ENCODE data around the gene TMEM203. TPM values are rescaled to one million over a fixed set of nuclear protein-coding genes. Genes with fewer than 3 reads are reported as not detected.

TMEM203 gene
- total RNA-seq, 2 donors from 2014 or later, result 35.3 to 47.8 TPM

GRCh38 chr9:137174722-137175293 is 30.6 kb downstream of the TMEM203 start:
- intact Hi-C loops (cut with DNase I), result no loop called here
- peak overlapping the region in 1 of 2 donors; percentile 79 for H3K27ac ChIP-seq
- no peaks in the 10 kb centered on the region for H3K27me3 ChIP-seq (replicated peaks; ENCODE audit: insufficient read depth)
- TF ChIP-seq POLR2AphosphoS5 (IDR thresholded peaks at IDR 0.05) (no peak), POLR2A (IDR thresholded peaks at IDR 0.05) (no peak), CTCF (IDR thresholded peaks at IDR 0.05) (no peak)
- DNase-seq (ENCODE audit: low spot score), result no peak
- 47% methylated on average over 22 of the region's 34 CpGs for WGBS
- H3K4me1 ChIP-seq (replicated peaks), result peaks cover 45% of the 10 kb centered on the region
- H3K9me3 ChIP-seq, result no peaks in the 10 kb centered on the region
- no peak overlapping the region for H3K4me3 ChIP-seq
- H3K36me3 ChIP-seq, result peaks cover 0 to 3% of the 10 kb centered on the region in 2 donors

- TF ChIP-seq POLR2AphosphoS5 (IDR thresholded peaks at IDR 0.05) (no peak), CTCF (IDR thresholded peaks at IDR 0.05) (no peak), POLR2A (IDR thresholded peaks at IDR 0.05) (no peak)
- Histone ChIP-seq H3K27ac (peak overlapping the region; percentile 69 to 79), H3K9me3 (no peaks in the 10 kb centered on the region), H3K4me1 (replicated peaks) (peaks cover 45% of the 10 kb centered on the region), H3K27me3 (replicated peaks; ENCODE audit: insufficient read depth) (no peaks in the 10 kb centered on the region), H3K4me3 (no peak overlapping the region), H3K36me3 (no peaks in the 10 kb centered on the region)
- no peak for DNase-seq (ENCODE audit: low spot score)
- intact Hi-C loops (cut with DNase I), result no loop called here
- WGBS, result 82% methylated on average over 45 of the region's 45 CpGs
These were observed 31.4 kb downstream of the TMEM203 start for GRCh38 chr9:137173796-137174664.

- peak; percentile 90 for DNase-seq (ENCODE audit: low spot score)
- WGBS, result 34% methylated on average over 21 of the region's 21 CpGs
- no peak for TF ChIP-seq POLR2A (IDR thresholded peaks at IDR 0.05)
- TF ChIP-seq POLR2AphosphoS5 (IDR thresholded peaks at IDR 0.05), result peak; percentile 74
- no peak overlapping the region for H3K4me3 ChIP-seq
- H3K9me3 ChIP-seq, result no peaks in the 10 kb centered on the region
- H3K4me1 ChIP-seq (replicated peaks), result peaks cover 45% of the 10 kb centered on the region
- H3K27ac ChIP-seq, result peak overlapping the region; percentile 69 to 79
- no peaks in the 10 kb centered on the region for H3K27me3 ChIP-seq (replicated peaks; ENCODE audit: insufficient read depth)
- H3K36me3 ChIP-seq, result no peaks in the 10 kb centered on the region
- intact Hi-C loops (cut with DNase I), result no loop called here
These were observed 32.3 kb downstream of the TMEM203 start for GRCh38 chr9:137172901-137173795.

GRCh38 chr9:137171149-137171900 is 34.1 kb downstream of the TMEM203 start:
- H3K36me3 ChIP-seq, result no peaks in the 10 kb centered on the region
- no peak for DNase-seq (ENCODE audit: low spot score)
- peak overlapping the region; percentile 69 to 79 for H3K27ac ChIP-seq
- TF ChIP-seq POLR2A (IDR thresholded peaks at IDR 0.05) (no peak), CTCF (IDR thresholded peaks at IDR 0.05) (no peak), POLR2AphosphoS5 (IDR thresholded peaks at IDR 0.05) (no peak)
- peaks cover 45% of the 10 kb centered on the region for H3K4me1 ChIP-seq (replicated peaks)
- WGBS, result 82% methylated on average over 22 of the region's 22 CpGs
- no peak overlapping the region for H3K4me3 ChIP-seq
- no peaks in the 10 kb centered on the region for H3K27me3 ChIP-seq (replicated peaks; ENCODE audit: insufficient read depth)
- no peaks in the 10 kb centered on the region for H3K9me3 ChIP-seq
- intact Hi-C loops (cut with DNase I), result no loop called here
